Osteoblast (primary cell): Measurements from ENCODE around the gene ATXN7. TPM values are rescaled to one million over a fixed set of nuclear protein-coding genes. Genes with fewer than 3 reads are reported as not detected.

Source experiments
- DNase-seq: peaks from one replicate; pipeline ENCODE4 v3.0.0; 2011; ENCODE audit warnings: low spot score, mixed read lengths; ENCODE audit not compliant: insufficient read length; ENCODE audit errors: missing footprints
- H2AFZ ChIP-seq: 2 replicates; pipeline ENCODE4 v1.6.0; 2011; ENCODE audit warnings: mild to moderate bottlenecking, low read length
- H3K27ac ChIP-seq: 2 replicates; pipeline ENCODE4 v1.5.1; 2011; ENCODE audit warnings: mild to moderate bottlenecking, low read depth, low read length, moderate library complexity
- H3K27me3 ChIP-seq: 2 replicates; pipeline ENCODE4 v1.6.0; 2012; ENCODE audit warnings: mild to moderate bottlenecking, control low read depth, inconsistent platforms, low read length, moderate library complexity; ENCODE audit not compliant: insufficient read depth
- H3K36me3 ChIP-seq: 2 replicates; pipeline ENCODE4 v1.5.1; 2011; ENCODE audit warnings: mild to moderate bottlenecking, low read length, control low read depth, moderate library complexity; ENCODE audit not compliant: insufficient read depth
- H3K4me1 ChIP-seq: 2 replicates; pipeline ENCODE4 v1.5.1; 2011; ENCODE audit warnings: mild to moderate bottlenecking, low read length, control low read depth, moderate library complexity; ENCODE audit not compliant: insufficient read depth
- H3K4me2 ChIP-seq: 2 replicates; pipeline ENCODE4 v1.6.0; 2011; ENCODE audit warnings: mild to moderate bottlenecking, low read length; ENCODE audit not compliant: insufficient read depth
- H3K4me3 ChIP-seq: fragments of 200-600 bp; sonication (generic); 3 replicates; pipeline ENCODE4 v1.5.1; 2012; ENCODE audit warnings: mild to moderate bottlenecking, low read length, inconsistent platforms; ENCODE audit not compliant: insufficient read depth
- H3K79me2 ChIP-seq: 2 replicates; pipeline ENCODE4 v1.6.0; 2012; ENCODE audit warnings: mild to moderate bottlenecking, low read length, control low read depth, inconsistent platforms; ENCODE audit not compliant: insufficient read depth
- H3K9me3 ChIP-seq: 2 replicates; pipeline ENCODE4 v1.5.1; 2011; ENCODE audit warnings: low read depth, low read length, control low read depth
- H4K20me1 ChIP-seq: 2 replicates; pipeline ENCODE4 v1.6.0; 2012; ENCODE audit warnings: mild to moderate bottlenecking, low read length, control low read depth; ENCODE audit not compliant: insufficient read depth
- CTCF ChIP-seq: IDR thresholded peaks from 2 replicates; pipeline ENCODE4 v1.5.1; 2011; ENCODE audit warnings: mild to moderate bottlenecking, low read depth, low read length, moderate library complexity; ENCODE audit errors: extremely low read depth
- total RNA-seq: library from RNA; depleted of rRNA; stranded (reverse); fragments of >200 nt; gene quantifications from 2 replicates; pipeline ENCODE4 v1.2.3, GENCODE V29; 2012

Gene ATXN7
- total RNA-seq, 1 donor, result 17.0 TPM

GRCh38 chr3:63862804-63863149 is 890 bp upstream of the ATXN7 start:
- Histone ChIP-seq H3K4me3 (peak overlapping the region; percentile 91), H2AFZ (peak overlapping the region; percentile 93), H3K4me2 (peak overlapping the region; percentile 93), H3K27me3 (no peaks in the 10 kb centered on the region), H3K36me3 (no peaks in the 10 kb centered on the region), H3K27ac (peak overlapping the region; percentile 82), H3K9me3 (no peaks in the 10 kb centered on the region), H3K79me2 (peaks cover 93% of the 10 kb centered on the region), H4K20me1 (peaks cover 2% of the 10 kb centered on the region), H3K4me1 (peaks cover 14% of the 10 kb centered on the region)
- TF ChIP-seq CTCF, result no peak
- no peak for DNase-seq

- no peaks in the 10 kb centered on the region for H4K20me1 ChIP-seq
- peaks cover 93% of the 10 kb centered on the region for H3K79me2 ChIP-seq
- H3K9me3 ChIP-seq, result no peaks in the 10 kb centered on the region
- peak overlapping the region; percentile 48 for H3K27ac ChIP-seq
- H3K4me2 ChIP-seq, result peak overlapping the region; percentile 95
- no peaks in the 10 kb centered on the region for H3K36me3 ChIP-seq
- no peak for TF ChIP-seq CTCF
- no peaks in the 10 kb centered on the region for H3K27me3 ChIP-seq
- peaks cover 14% of the 10 kb centered on the region for H3K4me1 ChIP-seq
- DNase-seq, result peak; percentile 93
- H3K4me3 ChIP-seq, result peak overlapping the region; percentile 79
- peak overlapping the region; percentile 83 for H2AFZ ChIP-seq
Observed at GRCh38 chr3:63864008-63864964, 619 bp downstream of the ATXN7 start.

- H3K4me2 ChIP-seq, result peak overlapping the region; percentile 95
- no peak for DNase-seq
- TF ChIP-seq CTCF, result no peak
- peak overlapping the region; percentile 83 for H2AFZ ChIP-seq
- peak overlapping the region; percentile 79 for H3K4me3 ChIP-seq
- H3K4me1 ChIP-seq, result peaks cover 18% of the 10 kb centered on the region
- no peaks in the 10 kb centered on the region for H3K27me3 ChIP-seq
- H3K36me3 ChIP-seq, result no peaks in the 10 kb centered on the region
- H3K9me3 ChIP-seq, result no peaks in the 10 kb centered on the region
- peaks cover 92% of the 10 kb centered on the region for H3K79me2 ChIP-seq
- H4K20me1 ChIP-seq, result peaks cover 4% of the 10 kb centered on the region
- peak overlapping the region; percentile 48 for H3K27ac ChIP-seq
Observed at GRCh38 chr3:63864965-63865327, 1.3 kb downstream of the ATXN7 start.

- Histone ChIP-seq H3K79me2 (peaks cover 85% of the 10 kb centered on the region), H3K4me1 (peaks cover 37% of the 10 kb centered on the region)
Observed at GRCh38 chr3:63867225-63867624, 3.6 kb downstream of the ATXN7 start.

More at GRCh38 chr3:63867225-63867624, 3.6 kb downstream of the ATXN7 start:
- Histone ChIP-seq H3K36me3 (no peaks in the 10 kb centered on the region), H2AFZ (no peak overlapping the region), H3K4me3 (no peak overlapping the region), H4K20me1 (peaks cover 4% of the 10 kb centered on the region), H3K4me2 (no peak overlapping the region), H3K27me3 (no peaks in the 10 kb centered on the region), H3K27ac (no peak overlapping the region), H3K9me3 (no peaks in the 10 kb centered on the region)
- DNase-seq, result no peak
- no peak for TF ChIP-seq CTCF
